ENCODE data around the gene PEX1.

DNA sequence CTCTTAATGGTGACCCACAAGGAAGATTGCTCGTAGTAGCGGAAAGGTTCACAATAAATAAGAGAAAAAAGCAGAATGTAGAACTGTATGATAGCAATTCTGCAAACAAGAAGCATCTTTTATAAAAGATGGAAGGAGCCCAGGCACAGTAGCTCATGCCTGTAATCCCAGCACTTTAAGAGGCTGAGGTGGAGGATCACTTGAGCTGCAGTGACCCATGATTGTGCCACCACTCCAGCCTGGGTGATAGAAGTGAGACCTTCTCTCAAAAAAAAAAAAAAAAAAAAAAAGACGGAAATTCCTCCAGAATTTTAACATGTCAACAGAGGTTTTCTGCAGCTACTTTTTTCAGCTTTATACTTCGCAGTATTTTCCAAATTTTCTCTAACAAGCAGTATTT, 67.8 kb downstream of the PEX1 start:
- TF ChIP-seq, protein P1, sequence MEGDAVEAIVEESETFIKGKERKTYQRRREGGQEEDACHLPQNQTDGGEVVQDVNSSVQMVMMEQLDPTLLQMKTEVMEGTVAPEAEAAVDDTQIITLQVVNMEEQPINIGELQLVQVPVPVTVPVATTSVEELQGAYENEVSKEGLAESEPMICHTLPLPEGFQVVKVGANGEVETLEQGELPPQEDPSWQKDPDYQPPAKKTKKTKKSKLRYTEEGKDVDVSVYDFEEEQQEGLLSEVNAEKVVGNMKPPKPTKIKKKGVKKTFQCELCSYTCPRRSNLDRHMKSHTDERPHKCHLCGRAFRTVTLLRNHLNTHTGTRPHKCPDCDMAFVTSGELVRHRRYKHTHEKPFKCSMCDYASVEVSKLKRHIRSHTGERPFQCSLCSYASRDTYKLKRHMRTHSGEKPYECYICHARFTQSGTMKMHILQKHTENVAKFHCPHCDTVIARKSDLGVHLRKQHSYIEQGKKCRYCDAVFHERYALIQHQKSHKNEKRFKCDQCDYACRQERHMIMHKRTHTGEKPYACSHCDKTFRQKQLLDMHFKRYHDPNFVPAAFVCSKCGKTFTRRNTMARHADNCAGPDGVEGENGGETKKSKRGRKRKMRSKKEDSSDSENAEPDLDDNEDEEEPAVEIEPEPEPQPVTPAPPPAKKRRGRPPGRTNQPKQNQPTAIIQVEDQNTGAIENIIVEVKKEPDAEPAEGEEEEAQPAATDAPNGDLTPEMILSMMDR (conservative IDR thresholded peaks at IDR 0.05) = no peak
- TF ChIP-seq ZFX (IDR thresholded peaks at IDR 0.05) = no peak
